ENCODE results near the gene ALDH1A3.

Gene ALDH1A3

GRCh38 chr15:100885116-100885515 lies 5.5 kb downstream of the ALDH1A3 start:
- TF ChIP-seq GABPA (IDR thresholded peaks at IDR 0.05; ENCODE audit: low read depth) (no peak), POLR2AphosphoS5 (IDR thresholded peaks at IDR 0.05; ENCODE audit: low read depth) (no peak), CTCF (IDR thresholded peaks at IDR 0.05; ENCODE audit: insufficient read depth, low read length) (no peak), REST (IDR thresholded peaks at IDR 0.05; ENCODE audit: insufficient replicate concordance, low read depth) (no peak), SPI1 (IDR thresholded peaks at IDR 0.05; ENCODE audit: borderline replicate concordance, low read depth) (no peak)
- Histone ChIP-seq H3K4me3 (replicated peaks; ENCODE audit: insufficient read depth, low read length) (no peak overlapping the region), H3K27ac (replicated peaks) (no peak overlapping the region), H3K27me3 (ENCODE audit: insufficient read depth, poor library complexity, severe bottlenecking) (peaks cover 53% of the 10 kb centered on the region)
- DNase-seq (ENCODE audit: low read depth in 1 of 2, low spot score in 1 of 2): no peak

GRCh38 chr15:100885811-100886210 lies 6.2 kb downstream of the ALDH1A3 start:
- Histone ChIP-seq H3K27me3 (ENCODE audit: insufficient read depth, poor library complexity, severe bottlenecking) (peaks cover 48% of the 10 kb centered on the region), H3K27ac (replicated peaks) (no peak overlapping the region), H3K4me3 (replicated peaks; ENCODE audit: insufficient read depth, low read length) (no peak overlapping the region)
- TF ChIP-seq CTCF (IDR thresholded peaks at IDR 0.05; ENCODE audit: insufficient read depth, low read length) (no peak), SPI1 (IDR thresholded peaks at IDR 0.05; ENCODE audit: borderline replicate concordance, low read depth) (no peak), REST (IDR thresholded peaks at IDR 0.05; ENCODE audit: insufficient replicate concordance, low read depth) (no peak), GABPA (IDR thresholded peaks at IDR 0.05; ENCODE audit: low read depth) (no peak), POLR2AphosphoS5 (IDR thresholded peaks at IDR 0.05; ENCODE audit: low read depth) (no peak)
- DNase-seq (ENCODE audit: low read depth in 1 of 2, low spot score in 1 of 2): no peak

- H3K27me3 ChIP-seq (ENCODE audit: insufficient read depth, poor library complexity, severe bottlenecking): peaks cover 46% of the 10 kb centered on the region
- TF ChIP-seq GABPA (IDR thresholded peaks at IDR 0.05; ENCODE audit: low read depth) (no peak), REST (IDR thresholded peaks at IDR 0.05; ENCODE audit: insufficient replicate concordance, low read depth) (no peak), SPI1 (IDR thresholded peaks at IDR 0.05; ENCODE audit: borderline replicate concordance, low read depth) (no peak), POLR2AphosphoS5 (IDR thresholded peaks at IDR 0.05; ENCODE audit: low read depth) (no peak), CTCF (IDR thresholded peaks at IDR 0.05; ENCODE audit: insufficient read depth, low read length) (no peak)
- no peak overlapping the region for H3K27ac ChIP-seq (replicated peaks)
- H3K4me3 ChIP-seq (replicated peaks; ENCODE audit: insufficient read depth, low read length): no peak overlapping the region
- no peak for DNase-seq (ENCODE audit: low read depth in 1 of 2, low spot score in 1 of 2)
Measured at GRCh38 chr15:100887211-100887913, 7.7 kb downstream of the ALDH1A3 start.

Measured in HL-60 (cell line).